Skeletal muscle tissue (tissue), 4 donors: ENCODE results near the gene SRRM2. TPM values are rescaled to one million over a fixed set of nuclear protein-coding genes. Genes with fewer than 3 reads are reported as not detected.
A peak's percentile ranks its signal among the peaks of the same experiment; 100 is the strongest.

Source experiments
- H3K27ac ChIP-seq: one replicate; pipeline ENCODE4 v1.7.0; 2013; ENCODE audit warnings: mild to moderate bottlenecking, low read depth, low read length, inconsistent platforms
- H3K27me3 ChIP-seq, 3 donors: one replicate each; pipeline ENCODE4 v1.7.0; 2013; ENCODE audit warnings: low read length in 3 of 3; ENCODE audit not compliant: control insufficient read depth in 3 of 3, insufficient read depth in 3 of 3
- H3K36me3 ChIP-seq, 3 donors: one replicate each; pipeline ENCODE4 v1.7.0; 2013; ENCODE audit warnings: low read length in 3 of 3; ENCODE audit not compliant: control insufficient read depth in 3 of 3, insufficient read depth in 3 of 3
- H3K4me1 ChIP-seq, 3 donors: one replicate each; pipeline ENCODE4 v1.7.0; 2013; ENCODE audit warnings: low read length in 3 of 3, mild to moderate bottlenecking in 3 of 3; ENCODE audit not compliant: control insufficient read depth in 3 of 3, insufficient read depth in 3 of 3
- H3K4me3 ChIP-seq, 3 donors: one replicate each; pipeline ENCODE4 v1.7.0; 2013; ENCODE audit warnings: low read length in 3 of 3
- H3K9ac ChIP-seq, 3 donors: one replicate each; pipeline ENCODE4 v1.7.0; 2013; ENCODE audit warnings: low read length in 3 of 3, mild to moderate bottlenecking in 3 of 3, moderate library complexity in 2 of 3, low read depth in 1 of 3
- H3K9me3 ChIP-seq, 3 donors: one replicate each; pipeline ENCODE4 v1.7.0; 2013; ENCODE audit warnings: low read length in 3 of 3; ENCODE audit not compliant: control insufficient read depth in 3 of 3
- total RNA-seq: library from RNA; depleted of rRNA; stranded (reverse); fragments of >200 nt; gene quantifications from one replicate; pipeline ENCODE4 v1.2.3, GENCODE V29; 2014
- donor health status: Osteomylitis.

The SRRM2 gene
- total RNA-seq, 1 donor from 2014 or later, result 70.5 TPM

GRCh38 chr16:2745961-2746360, 6.5 kb upstream of the SRRM2 start:
- Histone ChIP-seq H3K9me3 (no peaks in the 10 kb centered on the region), H3K4me1 (no peaks in the 10 kb centered on the region), H3K36me3 (peaks cover 0 to 5% (median 4%) of the 10 kb centered on the region in 3 donors), H3K9ac (no peak overlapping the region), H3K27ac (no peak overlapping the region), H3K4me3 (no peak overlapping the region), H3K27me3 (peaks cover 0 to 2% (median 0%) of the 10 kb centered on the region in 3 donors)

DNA sequence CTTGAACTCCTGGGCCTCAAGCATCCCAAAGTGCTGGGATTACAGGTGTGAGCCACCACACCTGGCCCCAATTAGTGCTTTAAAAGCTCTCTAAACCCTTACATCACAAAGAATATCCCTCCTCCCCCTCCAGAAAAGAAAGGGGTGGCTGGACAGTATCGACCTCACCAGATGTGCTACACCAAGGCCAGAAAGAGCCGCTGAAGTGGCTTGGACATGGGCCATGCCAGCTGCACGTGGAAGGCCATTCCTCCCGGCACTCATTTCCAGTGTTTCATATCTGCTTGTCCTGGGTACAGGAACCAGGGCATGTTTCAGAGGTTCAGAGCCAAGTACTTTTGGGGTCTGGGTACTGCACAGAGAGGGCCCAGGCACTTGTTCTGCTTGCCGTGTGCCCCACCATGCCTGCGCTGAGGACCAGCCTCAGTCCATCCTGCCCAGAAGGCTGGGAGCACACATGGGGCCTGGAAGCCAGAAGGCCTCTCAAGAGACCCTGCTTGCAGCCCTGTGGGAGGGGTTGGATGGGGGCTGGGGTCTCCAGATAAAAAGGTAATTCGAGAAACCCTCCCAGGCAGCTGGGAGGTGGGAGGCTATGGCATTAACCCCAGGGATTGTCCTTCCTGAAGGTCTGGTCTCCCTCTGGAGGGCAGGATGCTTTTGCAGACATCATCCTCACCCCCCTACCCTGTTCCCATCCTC, 3.5 kb upstream of the SRRM2 start:
- Histone ChIP-seq H3K27ac (no peak overlapping the region), H3K9me3 (peaks cover 0 to 2% (median 0%) of the 10 kb centered on the region in 3 donors), H3K4me1 (peaks cover 9 to 12% (median 12%) of the 10 kb centered on the region in 3 donors), H3K9ac (no peak overlapping the region), H3K27me3 (no peaks in the 10 kb centered on the region), H3K36me3 (peaks cover 0 to 10% (median 4%) of the 10 kb centered on the region in 3 donors), H3K4me3 (no peak overlapping the region)

GRCh38 chr16:2749476-2749875, 3.0 kb upstream of the SRRM2 start:
- Histone ChIP-seq H3K27ac (no peak overlapping the region), H3K9me3 (peaks cover 0 to 2% (median 0%) of the 10 kb centered on the region in 3 donors), H3K27me3 (no peaks in the 10 kb centered on the region), H3K4me3 (no peak overlapping the region), H3K36me3 (peaks cover 0 to 10% (median 4%) of the 10 kb centered on the region in 3 donors), H3K4me1 (peaks cover 13 to 18% (median 17%) of the 10 kb centered on the region in 3 donors), H3K9ac (no peak overlapping the region)

GRCh38 chr16:2749936-2750335, 2.5 kb upstream of the SRRM2 start:
- no peaks in the 10 kb centered on the region for H3K27me3 ChIP-seq
- H3K36me3 ChIP-seq, result peaks cover 0 to 10% (median 4%) of the 10 kb centered on the region in 3 donors
- H3K9ac ChIP-seq, result no peak overlapping the region
- peaks cover 18 to 23% (median 22%) of the 10 kb centered on the region in 3 donors for H3K4me1 ChIP-seq
- no peak overlapping the region for H3K4me3 ChIP-seq
- H3K27ac ChIP-seq, result no peak overlapping the region
- H3K9me3 ChIP-seq, result peaks cover 0 to 2% (median 0%) of the 10 kb centered on the region in 3 donors

DNA sequence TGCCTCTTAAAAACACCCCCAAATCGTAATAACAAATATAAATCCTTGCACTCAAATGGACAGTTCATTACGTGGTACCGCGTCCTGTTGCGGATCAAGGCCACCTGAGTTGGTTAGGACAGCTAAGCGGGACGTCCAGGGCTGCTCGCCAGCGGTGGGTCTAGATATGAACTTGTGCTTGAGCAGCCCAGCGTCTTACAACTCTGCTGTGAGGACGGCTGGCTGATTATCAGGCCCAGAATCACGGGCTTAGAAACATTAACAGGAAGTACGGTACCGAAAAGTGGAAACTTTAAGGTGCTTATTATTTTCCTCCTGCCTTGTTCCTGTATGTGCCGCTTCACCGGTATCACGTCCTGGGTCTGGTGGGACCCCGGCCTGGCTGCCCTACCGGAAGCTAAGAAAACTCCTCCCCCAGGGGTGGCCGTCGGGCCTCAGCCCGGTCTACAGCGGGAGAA, 832 bp upstream of the SRRM2 start:
- Histone ChIP-seq H3K36me3 (peaks cover 3 to 10% (median 7%) of the 10 kb centered on the region in 3 donors), H3K27ac (peak overlapping the region; percentile 99), H3K4me3 (peak overlapping the region; percentile 97 to 100 (median 100)), H3K9ac (peak overlapping the region; percentile 95 to 100 (median 100)), H3K27me3 (no peaks in the 10 kb centered on the region), H3K9me3 (peaks cover 0 to 2% (median 0%) of the 10 kb centered on the region in 3 donors), H3K4me1 (peaks cover 35 to 39% (median 38%) of the 10 kb centered on the region in 3 donors)

DNA sequence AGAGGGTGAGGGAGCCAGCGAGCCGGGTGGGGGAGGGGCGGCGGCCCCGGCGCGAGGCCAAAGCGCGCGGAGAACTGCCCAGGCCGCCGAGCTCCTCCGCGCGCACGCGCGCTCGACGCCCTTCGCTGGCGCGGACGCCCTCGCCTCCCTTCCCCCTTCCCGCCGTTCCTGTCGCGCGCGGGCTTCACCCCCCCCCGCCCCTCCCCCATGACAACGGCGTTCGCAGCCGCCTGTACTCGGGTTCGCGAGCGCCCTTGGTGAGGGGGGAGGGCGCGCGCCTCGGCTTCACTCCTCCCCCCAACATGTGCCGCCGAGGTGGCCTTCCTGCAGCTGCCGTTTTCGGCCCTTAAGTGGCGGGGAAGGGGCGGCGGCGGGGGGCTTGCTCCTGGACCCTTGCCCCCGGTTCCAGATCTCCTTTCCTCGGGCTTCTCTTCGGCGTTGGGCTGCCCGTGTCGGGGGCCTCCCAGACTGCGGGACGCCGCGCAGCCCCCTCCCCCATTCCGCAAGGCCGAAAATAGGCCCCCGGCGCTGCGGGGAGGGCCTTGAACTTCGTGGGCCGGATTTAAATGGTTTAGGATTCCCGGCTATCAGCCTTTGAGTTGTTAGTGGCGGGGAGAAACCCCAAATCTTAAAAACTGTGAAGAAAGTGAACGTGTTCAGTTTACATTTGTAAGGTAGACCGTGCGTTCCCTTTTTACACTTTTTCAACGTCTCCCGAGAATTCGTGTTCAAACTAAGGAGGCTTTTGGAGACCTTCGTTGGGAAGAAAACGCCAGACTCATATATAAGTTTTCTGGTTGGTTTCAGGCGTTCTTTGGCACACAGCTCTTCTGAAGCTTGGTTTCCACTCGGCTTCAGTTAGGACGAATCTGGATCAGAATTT, 653 bp downstream of the SRRM2 start:
- peak overlapping the region; percentile 99 for H3K27ac ChIP-seq

GRCh38 chr16:2753733-2754020, 1.2 kb downstream of the SRRM2 start:
- H3K27me3 ChIP-seq, result no peaks in the 10 kb centered on the region
- H3K36me3 ChIP-seq, result peaks cover 18 to 24% (median 19%) of the 10 kb centered on the region in 3 donors
- peak overlapping the region; percentile 99 for H3K27ac ChIP-seq
- peaks cover 0 to 2% (median 0%) of the 10 kb centered on the region in 3 donors for H3K9me3 ChIP-seq
- peaks cover 46 to 52% (median 48%) of the 10 kb centered on the region in 3 donors for H3K4me1 ChIP-seq
- H3K9ac ChIP-seq, result peak overlapping the region; percentile 86 to 100 (median 91)
- peak overlapping the region; percentile 75 to 100 (median 94) for H3K4me3 ChIP-seq

More for the DNA sequence above, 653 bp downstream of the SRRM2 start:
- H3K9ac ChIP-seq, result peak overlapping the region; percentile 95 to 100 (median 100)
- no peaks in the 10 kb centered on the region for H3K27me3 ChIP-seq
- H3K36me3 ChIP-seq, result peaks cover 13 to 19% (median 17%) of the 10 kb centered on the region in 3 donors
- H3K4me1 ChIP-seq, result peaks cover 46 to 52% (median 48%) of the 10 kb centered on the region in 3 donors
- H3K4me3 ChIP-seq, result peak overlapping the region; percentile 94 to 100 (median 100)
- H3K9me3 ChIP-seq, result peaks cover 0 to 2% (median 0%) of the 10 kb centered on the region in 3 donors

DNA sequence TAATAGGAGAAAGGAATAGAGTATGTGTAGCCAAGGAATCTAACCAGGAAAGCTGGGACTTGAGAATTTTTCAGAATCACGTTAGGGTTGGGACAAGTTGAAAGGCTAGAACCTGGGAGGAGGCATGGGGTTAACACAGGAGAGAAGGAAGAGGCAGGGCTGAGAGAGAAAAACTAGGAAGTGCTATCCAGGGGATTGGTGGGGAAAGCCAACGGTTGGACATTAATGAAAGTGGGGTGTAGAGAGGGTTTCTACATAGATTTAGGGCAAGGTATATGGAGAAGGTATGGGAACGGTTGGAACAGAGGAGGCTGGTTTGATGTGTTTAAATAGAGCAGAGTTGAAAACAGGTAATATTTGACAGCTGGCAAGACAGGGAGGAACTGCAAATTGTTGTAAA, 2.7 kb downstream of the SRRM2 start:
- H3K27ac ChIP-seq, result peak overlapping the region; percentile 99
- H3K27me3 ChIP-seq, result no peaks in the 10 kb centered on the region
- peaks cover 28 to 34% (median 34%) of the 10 kb centered on the region in 3 donors for H3K36me3 ChIP-seq
- peak overlapping the region; percentile 86 to 100 (median 91) for H3K9ac ChIP-seq
- H3K4me1 ChIP-seq, result peaks cover 46 to 52% (median 48%) of the 10 kb centered on the region in 3 donors
- peak overlapping the region; percentile 75 to 100 (median 94) for H3K4me3 ChIP-seq
- peaks cover 0 to 2% (median 0%) of the 10 kb centered on the region in 3 donors for H3K9me3 ChIP-seq

- Histone ChIP-seq H3K4me3 (peak overlapping the region in 1 of 3 donors; percentile 11), H3K4me1 (peaks cover 42 to 49% (median 45%) of the 10 kb centered on the region in 3 donors), H3K9me3 (peaks cover 0 to under 1% (median 0%) of the 10 kb centered on the region in 3 donors), H3K9ac (peak overlapping the region in 2 of 3 donors; percentile 26 to 38), H3K27ac (no peak overlapping the region), H3K27me3 (no peaks in the 10 kb centered on the region), H3K36me3 (peaks cover 36 to 46% (median 46%) of the 10 kb centered on the region in 3 donors)
These were observed 4.0 kb downstream of the SRRM2 start for GRCh38 chr16:2756288-2757015.
